HCT116 (cell line): ENCODE results near the gene GGCX. TPM values are rescaled to one million over a fixed set of nuclear protein-coding genes. Genes with fewer than 3 reads are reported as not detected.

Experiments
- ATAC-seq: fragments of 200-7000 bp; cut with Tn5 transposase; 2 replicates; pipeline ENCODE4 v1.9.1; 2020; ENCODE audit warnings: mild to moderate bottlenecking, moderate library complexity
- BruUV-seq: library from RNA; stranded (reverse); fragments of 400-500 nt; replicated peaks from 2 replicates; lab custom pipeline; 2021; lab: Mats Ljungman, UMichigan
- CTCF ChIA-PET: fragments of 300-600 bp; sonication (Branson Sonifier 250); formaldehyde crosslinking; loops from one replicate; lab custom pipeline; 2021; ENCODE audit warnings: antibody characterized with exemption; lab: Charles Lee
- POLR2A ChIA-PET: fragments of 300-600, 350-600 bp; sonication (Branson Sonifier 250); formaldehyde crosslinking; loops from one replicate; lab custom pipeline; 2021; ENCODE audit warnings: antibody characterized with exemption; lab: Charles Lee
- RAD21 ChIA-PET, 2 experiments: fragments of 300-600 bp; sonication (Branson Sonifier 250); formaldehyde crosslinking; loops; one replicate each; lab custom pipeline; 2023; ENCODE audit warnings: low total read pairs in 2 of 2; ENCODE audit not compliant: uncharacterized antibody in 2 of 2, unreplicated experiment in 2 of 2, low non-redundant PET in 1 of 2; lab: Charles Lee
- DNase-seq: peaks from one replicate; pipeline ENCODE4 v3.0.0-alpha.2; 2010; ENCODE audit warnings: low read depth, low spot score
- H2AFZ ChIP-seq: fragments of 200-600 bp; shearing (Covaris generic), sonication (generic); 2 replicates; pipeline ENCODE4 v1.6.1; 2017; ENCODE audit warnings: low read depth, mixed run types, mixed read lengths, antibody characterized with exemption, low read length; ENCODE audit not compliant: poor library complexity, severe bottlenecking
- H3K27ac ChIP-seq: 2 replicates; pipeline ENCODE4 v1.5.1; 2012; ENCODE audit warnings: low read depth, low read length
- H3K27me3 ChIP-seq: fragments of 200-600 bp; sonication (generic); 2 replicates; pipeline ENCODE4 v1.6.1; 2016; ENCODE audit warnings: mixed run types, low read length, mixed read lengths; ENCODE audit not compliant: insufficient read depth
- H3K36me3 ChIP-seq, 2 experiments: fragments of 200-500 bp in 1 of 2; fragments of 200-600 bp in 1 of 2; sonication (Bioruptor generic) in 1 of 2; sonication (generic) in 1 of 2; 2 replicates each; pipeline versions ENCODE4 v1.5.1 to v1.6.1; 2014 to 2016; ENCODE audit warnings: low read length in 2 of 2, inconsistent platforms in 1 of 2, mixed read lengths in 1 of 2, mixed run types in 1 of 2; ENCODE audit not compliant: insufficient read depth in 2 of 2, control insufficient read depth in 1 of 2
- H3K4me1 ChIP-seq, 2 experiments: fragments of 200-600 bp in 1 of 2; sonication (generic) in 1 of 2; 2 replicates each; pipeline versions ENCODE4 v1.5.1 to v1.6.1; 2012 to 2017; ENCODE audit warnings: low read length in 2 of 2, inconsistent platforms in 1 of 2, mild to moderate bottlenecking in 1 of 2, mixed read lengths in 1 of 2, mixed run types in 1 of 2, moderate library complexity in 1 of 2; ENCODE audit not compliant: insufficient read depth in 2 of 2, control insufficient read depth in 1 of 2
- H3K4me2 ChIP-seq: fragments of 200-600 bp; sonication (generic); 2 replicates; pipeline ENCODE4 v1.6.1; 2017; ENCODE audit warnings: mixed run types, low read length, mixed read lengths
- H3K4me3 ChIP-seq, 2 experiments: fragments of 200-600 bp in 1 of 2; sonication (generic) in 1 of 2; replicated peaks in 1 of 2; 2 replicates each; pipeline ENCODE4 v1.5.1; 2011 to 2016; ENCODE audit warnings: low read length in 2 of 2, control low read depth in 1 of 2, low read depth in 1 of 2, mild to moderate bottlenecking in 1 of 2, mixed read lengths in 1 of 2, mixed run types in 1 of 2
- H3K79me2 ChIP-seq: fragments of 200-600 bp; sonication (generic); 2 replicates; pipeline ENCODE4 v1.6.1; 2017; ENCODE audit warnings: mild to moderate bottlenecking, mixed run types, low read length, moderate library complexity, mixed read lengths; ENCODE audit not compliant: insufficient read depth
- H3K9ac ChIP-seq: fragments of 200-600 bp; sonication (generic); 2 replicates; pipeline ENCODE4 v1.6.1; 2016; ENCODE audit warnings: low read length, mixed read lengths
- H3K9me2 ChIP-seq: fragments of 200-600 bp; sonication (generic), shearing (Covaris generic); 2 replicates; pipeline ENCODE4 v1.6.1; 2017; ENCODE audit warnings: mixed run types, mild to moderate bottlenecking, moderate library complexity; ENCODE audit not compliant: insufficient read depth
- H3K9me3 ChIP-seq, 2 experiments: fragments of 200-500 bp in 1 of 2; fragments of 200-600 bp in 1 of 2; sonication (Bioruptor generic) in 1 of 2; sonication (generic) in 1 of 2; 2 replicates each; pipeline ENCODE4 v1.6.1; 2014 to 2017; ENCODE audit warnings: low read length in 2 of 2, mixed read lengths in 2 of 2, inconsistent platforms in 1 of 2, low read depth in 1 of 2, mild to moderate bottlenecking in 1 of 2, mixed run types in 1 of 2, moderate library complexity in 1 of 2; ENCODE audit not compliant: control insufficient read depth in 1 of 2, insufficient read depth in 1 of 2
- H4K20me1 ChIP-seq: fragments of 200-600 bp; sonication (generic), shearing (Covaris generic); 2 replicates; pipeline ENCODE4 v1.6.1; 2017; ENCODE audit warnings: mixed run types, mild to moderate bottlenecking, moderate library complexity; ENCODE audit not compliant: insufficient read depth
- CTCF ChIP-seq, 3 experiments: fragments of 200-600 bp in 1 of 3; sonication (generic) in 1 of 3; IDR thresholded peaks in 2 of 3; conservative IDR thresholded peaks in 1 of 3; 2 replicates each; pipeline ENCODE4 v1.5.1; 2012 to 2017; ENCODE audit warnings: low read depth in 2 of 3, low read length in 2 of 3, antibody characterized with exemption in 1 of 3, borderline replicate concordance in 1 of 3, control low read depth in 1 of 3, mild to moderate bottlenecking in 1 of 3, mixed read lengths in 1 of 3, mixed run types in 1 of 3, moderate library complexity in 1 of 3; ENCODE audit not compliant: insufficient read depth in 1 of 3
- EGR1 ChIP-seq: IDR thresholded peaks from 2 replicates; pipeline ENCODE4 v1.6.1; 2012; ENCODE audit warnings: low read depth
- ELF1 ChIP-seq: IDR thresholded peaks from 2 replicates; pipeline ENCODE4 v1.6.1; 2012; ENCODE audit warnings: low read depth, borderline replicate concordance
- EZH2phosphoT487 ChIP-seq: fragments of 200-600 bp; IDR thresholded peaks from 2 replicates; pipeline ENCODE4 v1.6.1; 2018; ENCODE audit warnings: antibody characterized with exemption, borderline replicate concordance
- JUND ChIP-seq: IDR thresholded peaks from 2 replicates; pipeline ENCODE4 v1.6.1; 2012
- POLR2AphosphoS5 ChIP-seq: IDR thresholded peaks from 2 replicates; pipeline ENCODE4 v1.6.1; 2011; ENCODE audit warnings: mild to moderate bottlenecking, low read depth, low read length, moderate library complexity
- RAD21 ChIP-seq: IDR thresholded peaks from 2 replicates; pipeline ENCODE4 v1.6.1; 2012; ENCODE audit warnings: low read depth, mild to moderate bottlenecking
- SRF ChIP-seq: IDR thresholded peaks from 2 replicates; pipeline ENCODE4 v1.6.1; 2012; ENCODE audit warnings: low read depth
- YY1 ChIP-seq: IDR thresholded peaks from 2 replicates; pipeline ENCODE4 v1.6.1; 2011; ENCODE audit warnings: low read length, low read depth, moderate library complexity, mild to moderate bottlenecking; ENCODE audit not compliant: insufficient replicate concordance; ENCODE audit errors: extremely low read depth
- ZNF274 ChIP-seq: fragments of 200-500 bp; sonication (Bioruptor generic); IDR thresholded peaks from 2 replicates; pipeline ENCODE4 v1.6.1; 2014; ENCODE audit warnings: mild to moderate bottlenecking, low read depth, low read length, inconsistent platforms
- intact Hi-C: fragments of 100-400 bp; cut with micrococcal nuclease; formaldehyde crosslinking; loops from 2 replicates; pipeline ENCODE4 v1.10.0; 2022
- total RNA-seq: library from RNA; stranded (reverse); gene quantifications from one replicate; pipeline ENCODE4 v1.2.1, GENCODE V29; 2021; ENCODE audit not compliant: unreplicated experiment

The GGCX gene
- total RNA-seq, 1 experiment from 2014 or later = 43.5 TPM

- POLR2A ChIA-PET = interaction anchor here (0.5 to 1.5 kb wide), 2 partner anchors 11 to 25 kb away, joined by 3 to 7 read pairs; partner anchors contain the start of gene USP39
- RAD21 ChIA-PET = no interaction called here
- no peak overlapping the region for H3K4me3 ChIP-seq
- H3K9me3 ChIP-seq = no peaks in the 10 kb centered on the region
- H4K20me1 ChIP-seq = no peaks in the 10 kb centered on the region
- no peak for ATAC-seq
- H3K27me3 ChIP-seq = no peaks in the 10 kb centered on the region
- no peaks in the 10 kb centered on the region for H3K36me3 ChIP-seq
- intact Hi-C loops = no loop called here
- peaks cover 4% of the 10 kb centered on the region for H3K79me2 ChIP-seq
- no peak overlapping the region for H3K4me2 ChIP-seq
- TF ChIP-seq YY1 = no peak
- TF ChIP-seq RAD21 = no peak
- TF ChIP-seq, all 23 proteins: peak for 0
- DNase-seq = no peak
- no peak overlapping the region for H3K27ac ChIP-seq
- no peak overlapping the region for H3K9ac ChIP-seq
- H3K9me2 ChIP-seq = no peaks in the 10 kb centered on the region
- CTCF ChIA-PET = no interaction called here
- BruUV-seq = no TSS peak
- peaks cover 9 to 25% of the 10 kb centered on the region in 2 experiments for H3K4me1 ChIP-seq
- no peak overlapping the region for H2AFZ ChIP-seq
These were observed 29.7 kb upstream of the GGCX start for GRCh38 chr2:85590950-85591349.

- ATAC-seq (no peak), DNase-seq (no peak)
- POLR2A ChIA-PET = interaction anchor here (0.5 to 1.5 kb wide), 2 partner anchors 11 to 26 kb away, joined by 3 to 7 read pairs; partner anchors contain the start of gene USP39
- CTCF ChIA-PET = no interaction called here
- intact Hi-C loops = no loop called here
- Histone ChIP-seq H3K9ac (no peak overlapping the region), H4K20me1 (no peaks in the 10 kb centered on the region), H3K79me2 (no peaks in the 10 kb centered on the region), H3K36me3 (no peaks in the 10 kb centered on the region), H3K4me3 (no peak overlapping the region), H2AFZ (no peak overlapping the region), H3K9me2 (no peaks in the 10 kb centered on the region), H3K4me2 (no peak overlapping the region), H3K27ac (no peak overlapping the region), H3K27me3 (no peaks in the 10 kb centered on the region), H3K9me3 (no peaks in the 10 kb centered on the region), H3K4me1 (peaks cover 16 to 33% of the 10 kb centered on the region in 2 experiments)
- RAD21 ChIA-PET = no interaction called here
- BruUV-seq = no TSS peak
- TF ChIP-seq SRF (no peak), ELF1 (no peak), EGR1 (no peak), JUND (no peak), CTCF (IDR thresholded peaks at IDR 0.05 in 2 of 3, conservative IDR thresholded peaks at IDR 0.05 in 1 of 3; ENCODE audit: borderline replicate concordance in 1 of 3, insufficient read depth in 1 of 3, low read depth in 2 of 3, low read length in 2 of 3) (no peak), EZH2phosphoT487 (no peak), ZNF274 (no peak), POLR2AphosphoS5 (no peak)
- TF ChIP-seq, all 23 proteins: peak for 0
These were observed 28.9 kb upstream of the GGCX start for GRCh38 chr2:85589982-85590791.
